ES-I3 (cell line): Measurements from ENCODE around the gene C22orf15.

Experiments
- H3K36me3 ChIP-seq: 2 replicates; pipeline ENCODE4 v1.6.1; 2013; ENCODE audit warnings: mild to moderate bottlenecking, low read length, control low read depth, moderate library complexity; ENCODE audit not compliant: insufficient read depth
- H3K4me1 ChIP-seq: 2 replicates; pipeline ENCODE4 v1.6.1; 2013; ENCODE audit warnings: mild to moderate bottlenecking, control low read depth, low read length; ENCODE audit not compliant: insufficient read depth
- H3K9ac ChIP-seq: 2 replicates; pipeline ENCODE4 v1.6.1; 2013; ENCODE audit warnings: low read depth, mild to moderate bottlenecking, low read length, moderate library complexity
- H3K9me3 ChIP-seq: 2 replicates; pipeline ENCODE4 v1.6.1; 2013; ENCODE audit warnings: mild to moderate bottlenecking, low read length, moderate library complexity; ENCODE audit not compliant: control insufficient read depth, insufficient read depth

The C22orf15 gene

GRCh38 chr22:23800297-23801237 lies 37.8 kb downstream of the C22orf15 start:
- Histone ChIP-seq H3K36me3 (peaks cover 25% of the 10 kb centered on the region), H3K4me1 (no peaks in the 10 kb centered on the region), H3K9ac (no peak overlapping the region), H3K9me3 (no peaks in the 10 kb centered on the region)

- Histone ChIP-seq H3K36me3 (peaks cover 28% of the 10 kb centered on the region), H3K9ac (no peak overlapping the region), H3K9me3 (no peaks in the 10 kb centered on the region), H3K4me1 (no peaks in the 10 kb centered on the region)
These were observed 38.5 kb downstream of the C22orf15 start for GRCh38 chr22:23801238-23801821.

GRCh38 chr22:23801886-23802377 lies 39.1 kb downstream of the C22orf15 start:
- Histone ChIP-seq H3K9ac (no peak overlapping the region), H3K4me1 (no peaks in the 10 kb centered on the region), H3K9me3 (no peaks in the 10 kb centered on the region), H3K36me3 (peaks cover 28% of the 10 kb centered on the region)

GRCh38 chr22:23803001-23803819 lies 40.4 kb downstream of the C22orf15 start:
- Histone ChIP-seq H3K36me3 (peaks cover 32% of the 10 kb centered on the region), H3K9ac (no peak overlapping the region), H3K4me1 (no peaks in the 10 kb centered on the region), H3K9me3 (no peaks in the 10 kb centered on the region)

- H3K9me3 ChIP-seq, result no peaks in the 10 kb centered on the region
- H3K9ac ChIP-seq, result no peak overlapping the region
- peaks cover 32% of the 10 kb centered on the region for H3K36me3 ChIP-seq
- H3K4me1 ChIP-seq, result no peaks in the 10 kb centered on the region
These were observed 42.0 kb downstream of the C22orf15 start for GRCh38 chr22:23804781-23805291.

- Histone ChIP-seq H3K9me3 (no peaks in the 10 kb centered on the region), H3K36me3 (peaks cover 23% of the 10 kb centered on the region)
These were observed 44.0 kb downstream of the C22orf15 start for GRCh38 chr22:23806837-23807236.

GRCh38 chr22:23812378-23812777 lies 49.6 kb downstream of the C22orf15 start:
- H3K9me3 ChIP-seq, result no peaks in the 10 kb centered on the region
- H3K9ac ChIP-seq, result no peak overlapping the region
- H3K36me3 ChIP-seq, result peaks cover 8% of the 10 kb centered on the region

More at GRCh38 chr22:23806837-23807236, 44.0 kb downstream of the C22orf15 start:
- Histone ChIP-seq H3K9ac (no peak overlapping the region), H3K4me1 (no peaks in the 10 kb centered on the region)

More at GRCh38 chr22:23812378-23812777, 49.6 kb downstream of the C22orf15 start:
- no peaks in the 10 kb centered on the region for H3K4me1 ChIP-seq
